ENCODE data around the gene FAM13C.

GRCh38 chr10:59397961-59398360 is 35.6 kb upstream of the FAM13C start:
- TF ChIP-seq SIN3A (IDR thresholded peaks at IDR 0.05; ENCODE audit: borderline replicate concordance, low read depth, low read length), result no peak
- TF ChIP-seq CHD2 (IDR thresholded peaks at IDR 0.05; ENCODE audit: low read length, partially characterized antibody), result no peak
- no peak for TF ChIP-seq POLR2AphosphoS5 (IDR thresholded peaks at IDR 0.05; ENCODE audit: low read depth, low read length)
- TF ChIP-seq REST (IDR thresholded peaks at IDR 0.05; ENCODE audit: low read depth, low read length), result no peak
- no peak for TF ChIP-seq MAX (IDR thresholded peaks at IDR 0.05; ENCODE audit: low read depth)
